HepG2 (cell line): ENCODE measurements around the gene ZBED3. TPM values are rescaled to one million over a fixed set of nuclear protein-coding genes. Genes with fewer than 3 reads are reported as not detected.
A peak's percentile ranks its signal among the peaks of the same experiment; 100 is the strongest.

Source experiments
- ATAC-seq: fragments of 200-7000 bp; cut with Tn5 transposase; 3 replicates; pipeline ENCODE4 v1.9.1; 2020; ENCODE audit warnings: mild to moderate bottlenecking, moderate library complexity
- BruUV-seq: library from RNA; stranded (reverse); fragments of 400-500 nt; replicated peaks from 2 replicates; lab custom pipeline; 2021; lab: Mats Ljungman, UMichigan
- CTCF ChIA-PET: fragments of 300-600 bp; formaldehyde crosslinking; extraction: SDS; loops from one replicate; lab custom pipeline; 2021; ENCODE audit warnings: low total read pairs, inconsistent platforms, low intra/inter-chr PET ratio; lab: Yijun Ruan, JAX
- POLR2A ChIA-PET: fragments of 350-600 bp; sonication (Branson Sonifier 250); formaldehyde crosslinking; loops from one replicate; lab custom pipeline; 2020; ENCODE audit warnings: antibody characterized with exemption, inconsistent platforms; lab: Yijun Ruan, JAX
- DNase-seq: peaks from one replicate; pipeline ENCODE4 v3.0.0-alpha.2; 2015; ENCODE audit warnings: low spot score
- FAIRE-seq: peaks from 3 replicates; lab custom pipeline; 2011; peaks lifted over from hg19 to GRCh38; lab: Jason Lieb, UNC
- H2AFZ ChIP-seq: one replicate; pipeline ENCODE4 v1.6.1; 2011; ENCODE audit warnings: low read length, inconsistent platforms
- H3K27ac ChIP-seq: fragments of 300-600 bp; 3 replicates; pipeline ENCODE4 v1.8.0; 2011; ENCODE audit warnings: mixed run types, mild to moderate bottlenecking, mixed read lengths, low read length, inconsistent platforms; ENCODE audit not compliant: insufficient read depth; ENCODE audit errors: extremely low read length
- H3K27me3 ChIP-seq, 2 experiments: fragments of 200-600 bp in 1 of 2; 2 replicates in 1 of 2; 3 replicates in 1 of 2; pipeline versions ENCODE4 v1.6.0 to v1.8.0; 2011; ENCODE audit warnings: low read length in 2 of 2, mild to moderate bottlenecking in 2 of 2, moderate library complexity in 2 of 2, inconsistent platforms in 1 of 2; ENCODE audit not compliant: insufficient read depth in 2 of 2, control insufficient read depth in 1 of 2
- H3K36me3 ChIP-seq, 2 experiments: fragments of 200-600 bp in 1 of 2; replicated peaks in 1 of 2; 2 replicates in 1 of 2; 3 replicates in 1 of 2; pipeline versions ENCODE4 v1.5.1 to v1.8.0; 2011; ENCODE audit warnings: low read length in 2 of 2, inconsistent platforms in 1 of 2; ENCODE audit not compliant: insufficient read depth in 2 of 2, control insufficient read depth in 1 of 2
- H3K4me1 ChIP-seq: 2 replicates; pipeline ENCODE4 v1.5.1; 2012; ENCODE audit warnings: low read length, inconsistent platforms; ENCODE audit not compliant: insufficient read depth
- H3K4me2 ChIP-seq: 2 replicates; pipeline ENCODE4 v1.6.0; 2011; ENCODE audit warnings: low read depth, low read length, inconsistent platforms
- H3K4me3 ChIP-seq, 3 experiments: fragments of 200-600 bp in 1 of 3; sonication (generic), shearing (Covaris generic) in 1 of 3; replicated peaks in 1 of 3; 2 replicates each; pipeline ENCODE4 v1.5.1; 2011 to 2016; ENCODE audit warnings: low read length in 3 of 3, inconsistent platforms in 2 of 3, low read depth in 2 of 3, mild to moderate bottlenecking in 2 of 3, control low read depth in 1 of 3, mixed read lengths in 1 of 3; ENCODE audit not compliant: insufficient read depth in 1 of 3
- H3K79me2 ChIP-seq: one replicate; pipeline ENCODE4 v1.6.1; 2011; ENCODE audit warnings: low read length, inconsistent platforms; ENCODE audit not compliant: insufficient read depth
- H3K9ac ChIP-seq: 2 replicates; pipeline ENCODE4 v1.6.0; 2011; ENCODE audit warnings: mild to moderate bottlenecking, low read depth, low read length, inconsistent platforms; ENCODE audit not compliant: insufficient read depth
- H3K9me3 ChIP-seq: 2 replicates; pipeline ENCODE4 v1.5.1; 2012; ENCODE audit warnings: mild to moderate bottlenecking, low read length
- H4K20me1 ChIP-seq: 2 replicates; pipeline ENCODE4 v1.6.0; 2011; ENCODE audit warnings: inconsistent platforms, mild to moderate bottlenecking, low read length, moderate library complexity; ENCODE audit not compliant: insufficient read depth
- DMAP1 ChIP-seq: IDR thresholded peaks from 2 replicates; pipeline ENCODE4 v1.6.1; 2016
- RBM22 ChIP-seq: fragments of 200-400 bp; formaldehyde crosslinking; optimal IDR thresholded peaks from 2 replicates; pipeline ENCODE3; 2017; ENCODE audit warnings: mild to moderate bottlenecking, low read length, moderate library complexity
- ZC3H13 ChIP-seq: sonication (generic); formaldehyde crosslinking; IDR thresholded peaks from 2 replicates; pipeline ENCODE4 v1.8.1; 2023; ENCODE audit warnings: mild to moderate bottlenecking, missing genetic modification reagents, moderate library complexity
- ZNF441 ChIP-seq: sonication (generic); formaldehyde crosslinking; IDR thresholded peaks from 2 replicates; pipeline ENCODE4 v1.7.0; 2021; ENCODE audit warnings: missing genetic modification reagents, borderline replicate concordance
- ZNF577 ChIP-seq: sonication (generic); formaldehyde crosslinking; IDR thresholded peaks from 2 replicates; pipeline ENCODE4 v1.4.0; 2020; ENCODE audit warnings: mild to moderate bottlenecking, low read depth, missing genetic modification reagents, borderline replicate concordance
- WGBS: methylation state at CpG from one replicate; pipeline ENCODE4 v1.1.6; 2017; ENCODE audit warnings: low lambda C conversion rate; 5-methylcytosine and 5-hydroxymethylcytosine counted together
- in situ Hi-C: cut with HindIII; loops from 2 replicates; pipeline ENCODE4 v1.10.0; 2017; ENCODE audit warnings: low pct_unique_long_range_greater_than_20kb; ENCODE audit not compliant: extremely low pct_ligation_motif_present
- intact Hi-C: fragments of 100-400 bp; cut with micrococcal nuclease; formaldehyde crosslinking; loops from one replicate; pipeline ENCODE4 v1.10.0; 2022; ENCODE audit not compliant: unreplicated experiment
- polyA plus RNA-seq, 8 experiments: library from polyadenylated mRNA; depleted of rRNA in 3 of 8; stranded (reverse) in 7 of 8; unstranded in 1 of 8; fragments of >200 nt; fragmentation: Illumina TruSeq in 4 of 8; extraction: Trizol in 4 of 8; gene quantifications; 2 replicates each; pipeline versions ENCODE4 v1.2.1 to v1.2.3, GENCODE V29; 2011 to 2016; ENCODE audit warnings: low read depth in 4 of 8, missing spikeins in 1 of 8, mixed read lengths in 1 of 8; ENCODE audit not compliant: insufficient read depth in 1 of 8
- total RNA-seq, 5 experiments: library from RNA; depleted of rRNA; stranded (reverse); fragments of >200 nt; fragmentation: Illumina TruSeq; extraction: Trizol; gene quantifications; 2 replicates each; pipeline ENCODE4 v1.2.3, GENCODE V29; 2016; ENCODE audit warnings: low read depth in 1 of 5
- TF ChIP-seq, protein P1 (sequence below): sonication (generic); formaldehyde crosslinking; IDR thresholded peaks from 2 replicates; pipeline ENCODE4 v1.4.0; 2020; ENCODE audit warnings: mild to moderate bottlenecking, missing genetic modification reagents

ZBED3 gene
- total and polyA plus RNA-seq, 2 of the 13 experiments (the other 11 are each of a cell fraction or from before 2014, with no cell fraction given), result 2.3 to 8.1 TPM

GRCh38 chr5:77076961-77077828 is 9.9 kb downstream of the ZBED3 start:
- TF ChIP-seq RBM22, result no peak
- no peak for TF ChIP-seq ZNF577 (CRISPR knock-in tag)
- Histone ChIP-seq H3K27ac (no peak overlapping the region), H3K79me2 (no peaks in the 10 kb centered on the region), H3K27me3 (no peaks in the 10 kb centered on the region), H2AFZ (no peak overlapping the region), H3K4me2 (no peak overlapping the region), H4K20me1 (no peaks in the 10 kb centered on the region), H3K36me3 (peaks cover 0 to 21% of the 10 kb centered on the region in 2 experiments; a peak in 3 of 5 replicates), H3K9me3 (no peaks in the 10 kb centered on the region), H3K4me1 (no peaks in the 10 kb centered on the region), H3K4me3 (no peak overlapping the region), H3K9ac (no peak overlapping the region)
- BruUV-seq, result no TSS peak
- ChIA-PET POLR2A (interaction anchor here (2.1 kb wide), 1 partner anchor 10 kb away, joined by 5 read pairs; the partner anchor contains the start of gene ZBED3), CTCF (no interaction called here)
- intact Hi-C loops, result no loop called here
- no peak for FAIRE-seq
- in situ Hi-C loops, result no loop called here
- 99% methylated on average over 46 of the region's 105 CpGs for WGBS
- ATAC-seq, result no peak
- DNase-seq, result no peak

- H3K4me3 ChIP-seq, result no peak overlapping the region
- no peak for DNase-seq
- H4K20me1 ChIP-seq, result no peaks in the 10 kb centered on the region
- no TSS peak for BruUV-seq
- ChIA-PET CTCF (no interaction called here), POLR2A (interaction anchor here (0.7 kb wide), 1 partner anchor 12 kb away, joined by 3 read pairs; no protein-coding TSS in a partner anchor)
- ATAC-seq, result no peak
- no peaks in the 10 kb centered on the region for H3K4me1 ChIP-seq
- no peaks in the 10 kb centered on the region for H3K27me3 ChIP-seq
- H3K36me3 ChIP-seq, result peaks cover 0 to 16% of the 10 kb centered on the region in 2 experiments; a peak in 3 of 5 replicates
- TF ChIP-seq, protein P1, sequence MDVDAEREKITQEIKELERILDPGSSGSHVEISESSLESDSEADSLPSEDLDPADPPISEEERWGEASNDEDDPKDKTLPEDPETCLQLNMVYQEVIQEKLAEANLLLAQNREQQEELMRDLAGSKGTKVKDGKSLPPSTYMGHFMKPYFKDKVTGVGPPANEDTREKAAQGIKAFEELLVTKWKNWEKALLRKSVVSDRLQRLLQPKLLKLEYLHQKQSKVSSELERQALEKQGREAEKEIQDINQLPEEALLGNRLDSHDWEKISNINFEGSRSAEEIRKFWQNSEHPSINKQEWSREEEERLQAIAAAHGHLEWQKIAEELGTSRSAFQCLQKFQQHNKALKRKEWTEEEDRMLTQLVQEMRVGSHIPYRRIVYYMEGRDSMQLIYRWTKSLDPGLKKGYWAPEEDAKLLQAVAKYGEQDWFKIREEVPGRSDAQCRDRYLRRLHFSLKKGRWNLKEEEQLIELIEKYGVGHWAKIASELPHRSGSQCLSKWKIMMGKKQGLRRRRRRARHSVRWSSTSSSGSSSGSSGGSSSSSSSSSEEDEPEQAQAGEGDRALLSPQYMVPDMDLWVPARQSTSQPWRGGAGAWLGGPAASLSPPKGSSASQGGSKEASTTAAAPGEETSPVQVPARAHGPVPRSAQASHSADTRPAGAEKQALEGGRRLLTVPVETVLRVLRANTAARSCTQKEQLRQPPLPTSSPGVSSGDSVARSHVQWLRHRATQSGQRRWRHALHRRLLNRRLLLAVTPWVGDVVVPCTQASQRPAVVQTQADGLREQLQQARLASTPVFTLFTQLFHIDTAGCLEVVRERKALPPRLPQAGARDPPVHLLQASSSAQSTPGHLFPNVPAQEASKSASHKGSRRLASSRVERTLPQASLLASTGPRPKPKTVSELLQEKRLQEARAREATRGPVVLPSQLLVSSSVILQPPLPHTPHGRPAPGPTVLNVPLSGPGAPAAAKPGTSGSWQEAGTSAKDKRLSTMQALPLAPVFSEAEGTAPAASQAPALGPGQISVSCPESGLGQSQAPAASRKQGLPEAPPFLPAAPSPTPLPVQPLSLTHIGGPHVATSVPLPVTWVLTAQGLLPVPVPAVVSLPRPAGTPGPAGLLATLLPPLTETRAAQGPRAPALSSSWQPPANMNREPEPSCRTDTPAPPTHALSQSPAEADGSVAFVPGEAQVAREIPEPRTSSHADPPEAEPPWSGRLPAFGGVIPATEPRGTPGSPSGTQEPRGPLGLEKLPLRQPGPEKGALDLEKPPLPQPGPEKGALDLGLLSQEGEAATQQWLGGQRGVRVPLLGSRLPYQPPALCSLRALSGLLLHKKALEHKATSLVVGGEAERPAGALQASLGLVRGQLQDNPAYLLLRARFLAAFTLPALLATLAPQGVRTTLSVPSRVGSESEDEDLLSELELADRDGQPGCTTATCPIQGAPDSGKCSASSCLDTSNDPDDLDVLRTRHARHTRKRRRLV, result no peak
- 0 out of 2 replicates have a peak, but pooled peaks have one; percentile 33 for TF ChIP-seq ZC3H13 (CRISPR knock-in tag)
- no peak for TF ChIP-seq ZNF441 (CRISPR knock-in tag)
- TF ChIP-seq DMAP1 (CRISPR knock-in tag), result no peak
- TF ChIP-seq RBM22, result peak; percentile 51
- H2AFZ ChIP-seq, result no peak overlapping the region
- H3K27ac ChIP-seq, result no peak overlapping the region
- no peaks in the 10 kb centered on the region for H3K9me3 ChIP-seq
- H3K4me2 ChIP-seq, result no peak overlapping the region
- H3K79me2 ChIP-seq, result no peaks in the 10 kb centered on the region
- in situ Hi-C loops (no loop called here), intact Hi-C loops (no loop called here)
- no peak for FAIRE-seq
- WGBS, result 97% methylated on average over 3 of the region's 4 CpGs
- no peak overlapping the region for H3K9ac ChIP-seq
Measured at GRCh38 chr5:77074745-77075144, 12.3 kb downstream of the ZBED3 start.
